Fibroblast of skin of scalp (primary cell): ENCODE results near the gene GRIA2.

ENCODE experiments used
- DNase-seq: peaks from one replicate; pipeline ENCODE4 v3.0.0-alpha.2; 2013

GRIA2 gene

GRCh38 chr4:157265281-157265680 lies 44.8 kb downstream of the GRIA2 start:
- DNase-seq = no peak

- no peak for DNase-seq
These were observed 49.6 kb downstream of the GRIA2 start for GRCh38 chr4:157270108-157270507.

- DNase-seq = no peak
These were observed 50.0 kb downstream of the GRIA2 start for GRCh38 chr4:157270552-157270951.

- DNase-seq = no peak
These were observed 50.8 kb downstream of the GRIA2 start for GRCh38 chr4:157271166-157271869.

GRCh38 chr4:157280673-157281072 lies 60.1 kb downstream of the GRIA2 start:
- no peak for DNase-seq

DNA sequence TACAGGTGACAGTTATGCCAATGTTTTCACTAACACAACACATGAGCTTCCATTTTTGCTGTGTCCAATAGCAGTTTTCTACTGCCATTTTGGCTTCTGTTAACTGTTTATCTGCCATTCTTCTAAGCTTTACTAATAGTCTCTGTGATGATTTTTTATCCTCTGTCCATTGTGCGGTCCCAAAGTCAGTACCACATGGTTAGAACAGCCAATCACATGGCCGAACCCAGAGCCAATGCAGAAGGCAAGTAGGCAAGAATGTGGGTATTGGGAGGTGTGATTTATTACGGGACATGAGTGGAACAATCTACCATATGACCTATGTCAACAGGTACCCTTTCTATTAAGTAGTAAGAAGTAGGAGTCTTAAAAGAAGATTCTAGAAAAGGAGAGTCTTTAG lies 61.5 kb downstream of the GRIA2 start:
- no peak for DNase-seq

- no peak for DNase-seq
These were observed 66.9 kb downstream of the GRIA2 start for GRCh38 chr4:157287445-157287844.

DNA sequence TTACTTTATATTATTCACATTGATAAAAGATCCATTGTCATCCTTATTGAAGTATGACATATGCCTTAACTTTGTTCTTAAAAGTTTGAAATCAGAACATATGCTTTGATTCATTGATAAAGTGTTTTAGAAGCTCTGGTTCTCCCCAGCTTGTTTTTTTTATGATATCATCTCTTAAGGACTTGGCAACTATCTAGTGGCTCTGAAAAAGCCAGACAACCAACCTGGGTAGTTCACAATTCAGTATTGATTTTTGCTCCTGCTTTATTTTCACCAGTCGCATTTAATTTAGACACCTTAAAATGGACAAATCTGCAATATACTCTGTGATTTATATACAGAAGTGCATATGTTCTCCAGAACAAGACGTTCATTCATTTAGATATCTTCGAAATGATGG lies 70.1 kb downstream of the GRIA2 start:
- DNase-seq = no peak

GRCh38 chr4:157291071-157291470 lies 70.5 kb downstream of the GRIA2 start:
- peak; percentile 4 for DNase-seq

DNA sequence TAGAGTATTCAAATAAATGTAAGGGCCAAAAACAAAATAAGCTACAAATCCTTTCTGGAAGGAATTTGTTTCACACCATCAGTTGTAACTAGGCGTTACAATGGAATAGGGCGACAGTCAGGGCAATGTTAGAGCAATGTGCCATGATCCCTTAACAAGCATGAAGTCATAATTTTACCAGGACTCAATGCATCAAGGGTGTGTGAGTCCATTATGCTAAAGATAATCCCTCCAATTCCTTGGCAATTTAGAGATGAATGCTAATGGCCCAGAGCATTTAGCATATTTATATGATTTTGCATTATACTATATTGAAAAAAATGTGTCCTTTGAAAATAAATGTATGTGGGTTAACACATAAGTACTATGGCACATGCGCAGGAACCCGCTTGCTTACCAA lies 73.1 kb downstream of the GRIA2 start:
- DNase-seq = no peak

- DNase-seq = no peak
These were observed 74.0 kb downstream of the GRIA2 start for GRCh38 chr4:157294575-157294974.

DNA sequence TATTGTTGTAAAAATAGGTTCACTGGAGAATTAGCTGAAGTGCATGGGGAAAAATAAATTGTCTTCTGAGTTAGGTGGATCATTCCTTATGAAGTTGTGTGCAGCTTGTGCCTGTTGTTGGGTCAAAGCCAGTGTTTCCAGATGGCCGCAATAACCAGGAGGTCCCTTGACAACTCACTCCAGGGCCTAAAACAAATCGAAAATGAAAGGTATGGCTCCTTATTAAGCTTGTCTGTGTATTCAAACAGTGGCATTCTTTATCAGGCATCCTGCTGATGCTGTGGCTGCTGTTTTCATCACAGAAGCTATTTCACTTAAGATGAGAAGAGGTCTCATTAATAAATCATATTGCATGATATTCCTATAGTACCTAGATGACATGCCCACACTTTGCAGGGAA lies 80.2 kb downstream of the GRIA2 start:
- DNase-seq = no peak

GRCh38 chr4:157303471-157303960 lies 83.0 kb downstream of the GRIA2 start:
- DNase-seq = no peak

GRCh38 chr4:157304769-157305168 lies 84.2 kb downstream of the GRIA2 start:
- no peak for DNase-seq

- no peak for DNase-seq
These were observed 92.2 kb downstream of the GRIA2 start for GRCh38 chr4:157312702-157313101.

DNA sequence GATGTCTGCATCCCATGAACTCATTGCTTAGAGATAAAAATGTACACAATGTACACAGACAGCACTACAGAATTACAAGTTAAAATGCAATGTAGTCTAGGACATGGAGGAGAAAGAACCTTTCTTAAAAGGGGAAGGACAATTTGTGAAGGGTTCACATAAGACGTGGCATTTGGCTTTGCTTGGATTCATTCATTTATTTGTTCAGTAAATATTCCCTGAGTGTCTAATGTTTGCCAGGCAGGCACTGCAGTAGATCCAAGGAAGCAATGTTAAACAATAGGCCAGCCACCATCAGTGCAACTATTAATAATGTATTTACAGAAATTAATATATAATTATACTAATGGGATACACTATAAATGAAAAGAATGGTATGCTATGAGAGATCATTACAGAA lies 94.4 kb downstream of the GRIA2 start:
- no peak for DNase-seq

DNA sequence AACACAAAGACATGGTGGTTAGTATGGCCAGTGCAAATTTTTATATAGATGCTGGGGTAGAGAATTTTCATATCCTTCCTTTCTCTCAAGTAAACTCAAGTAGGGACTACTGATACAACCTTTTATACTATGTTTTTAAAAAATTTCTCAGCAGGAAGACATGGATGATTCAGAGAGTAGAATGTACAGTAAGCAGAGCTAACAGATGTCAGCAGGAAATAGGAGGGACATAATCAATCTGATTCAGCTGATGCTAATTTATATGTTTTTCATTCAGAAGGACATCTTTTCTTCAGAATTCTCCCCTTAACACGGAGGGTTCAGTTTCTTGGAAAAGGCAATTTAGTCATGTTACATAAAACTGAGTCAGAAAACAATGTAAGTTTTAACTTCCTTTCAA lies 95.4 kb downstream of the GRIA2 start:
- no peak for DNase-seq

DNA sequence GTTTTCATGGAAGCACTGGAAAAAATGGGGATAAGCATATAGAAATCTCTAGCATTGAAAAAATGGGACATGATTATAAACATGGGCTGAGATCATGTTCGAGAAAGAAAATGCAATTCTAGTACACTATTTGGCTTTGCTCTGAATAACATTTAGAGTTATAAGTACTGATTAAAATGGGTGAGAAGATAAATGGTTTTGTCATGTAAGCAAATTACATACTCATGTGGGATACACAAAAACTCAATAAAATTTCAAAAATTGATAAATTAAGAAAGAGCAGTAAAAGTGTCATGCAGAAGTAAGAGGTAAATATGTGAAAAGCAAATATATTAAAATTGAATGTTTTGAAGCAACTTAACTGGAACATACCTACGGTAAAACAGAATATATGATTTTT lies 99.6 kb downstream of the GRIA2 start:
- DNase-seq = no peak

GRCh38 chr4:157327666-157328065 lies 107.1 kb downstream of the GRIA2 start:
- DNase-seq = no peak

GRCh38 chr4:157357887-157358286 lies 137.4 kb downstream of the GRIA2 start:
- DNase-seq = no peak

GRCh38 chr4:157358439-157358838 lies 137.9 kb downstream of the GRIA2 start:
- DNase-seq = no peak

GRCh38 chr4:157358851-157359250 lies 138.3 kb downstream of the GRIA2 start:
- no peak for DNase-seq

DNA sequence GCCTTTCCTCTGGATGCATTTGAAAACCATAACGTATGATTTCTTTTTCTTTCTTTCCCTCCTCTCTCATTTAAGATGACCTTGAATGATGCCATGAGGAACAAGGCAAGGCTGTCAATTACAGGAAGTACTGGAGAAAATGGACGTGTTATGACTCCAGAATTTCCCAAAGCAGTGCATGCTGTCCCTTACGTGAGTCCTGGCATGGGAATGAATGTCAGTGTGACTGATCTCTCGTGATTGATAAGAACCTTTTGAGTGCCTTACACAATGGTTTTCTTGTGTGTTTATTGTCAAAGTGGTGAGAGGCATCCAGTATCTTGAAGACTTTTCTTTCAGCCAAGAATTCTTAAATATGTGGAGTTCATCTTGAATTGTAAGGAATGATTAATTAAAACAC lies 142.8 kb downstream of the GRIA2 start:
- DNase-seq = no peak

GRCh38 chr4:157372154-157372553 lies 151.6 kb downstream of the GRIA2 start:
- DNase-seq = no peak

- no peak for DNase-seq
These were observed 152.0 kb downstream of the GRIA2 start for GRCh38 chr4:157372567-157372966.
